K562 (cell line): ENCODE results near the gene PTPRM. TPM values are rescaled to one million over a fixed set of nuclear protein-coding genes. Genes with fewer than 3 reads are reported as not detected.

Source experiments
- E2F3 ChIP-seq: fragments of 250-450 bp; sonication (Bioruptor Pico); IDR thresholded peaks from 2 replicates; pipeline ENCODE4 v1.4.0; 2020; ENCODE audit warnings: mild to moderate bottlenecking
- FOXM1 ChIP-seq, 2 experiments: fragments of 450-650 bp in 1 of 2; sonication (generic) in 1 of 2; formaldehyde crosslinking in 1 of 2; IDR thresholded peaks; 2 replicates each; pipeline versions ENCODE4 v1.6.1 to v1.9.0; 2017 to 2022; ENCODE audit warnings: low read depth in 2 of 2, mild to moderate bottlenecking in 2 of 2, missing genetic modification reagents in 1 of 2, moderate library complexity in 1 of 2
- GTF2F1 ChIP-seq: IDR thresholded peaks from 2 replicates; pipeline ENCODE4 v1.6.1; 2011; ENCODE audit warnings: low read depth, low read length, improper control_type of control experiment
- NCOA1 ChIP-seq: fragments of 450-650 bp; IDR thresholded peaks from 2 replicates; pipeline ENCODE4 v1.6.1; 2016; ENCODE audit warnings: low read depth
- NUFIP1 ChIP-seq: fragments of 450-650 bp; IDR thresholded peaks from 2 replicates; pipeline ENCODE4 v1.6.1; 2018; ENCODE audit not compliant: partially characterized antibody
- PCBP1 ChIP-seq: fragments of 200-400 bp; formaldehyde crosslinking; IDR thresholded peaks from 2 replicates; pipeline ENCODE4 v1.6.1; 2018; ENCODE audit warnings: mild to moderate bottlenecking, low read depth, low read length; ENCODE audit not compliant: poor library complexity, severe bottlenecking
- PHTF2 ChIP-seq: fragments of 250-450 bp; sonication (Bioruptor Pico); IDR thresholded peaks from 2 replicates; pipeline ENCODE4 v1.5.0; 2021; ENCODE audit warnings: mild to moderate bottlenecking
- PURB ChIP-seq: sonication (generic); formaldehyde crosslinking; IDR thresholded peaks from 2 replicates; pipeline ENCODE4 v1.9.0; 2021; ENCODE audit warnings: low read depth, mild to moderate bottlenecking, missing genetic modification reagents
- RAD21 ChIP-seq, 2 experiments: fragments of 250-450 bp in 1 of 2; fragments of 450-650 bp in 1 of 2; sonication (Bioruptor Pico) in 1 of 2; formaldehyde crosslinking in 1 of 2; IDR thresholded peaks in 1 of 2; conservative IDR thresholded peaks in 1 of 2; 2 replicates each; pipeline versions ENCODE4 v1.4.0 to v1.8.0; 2020 to 2022; ENCODE audit warnings: mild to moderate bottlenecking in 2 of 2, moderate library complexity in 1 of 2
- RBM39 ChIP-seq: fragments of 200-400 bp; formaldehyde crosslinking; optimal IDR thresholded peaks from 2 replicates; pipeline ENCODE3; 2018; ENCODE audit warnings: low read depth, low read length
- RHOXF2B ChIP-seq: fragments of 250-450 bp; sonication (Bioruptor Pico); conservative IDR thresholded peaks from 2 replicates; pipeline ENCODE4 v1.5.1; 2021
- SRF ChIP-seq, 2 experiments: fragments of 250-450, 450-650 bp in 1 of 2; sonication (Bioruptor Pico) in 1 of 2; sonication (generic) in 1 of 2; formaldehyde crosslinking; IDR thresholded peaks; 2 replicates each; pipeline versions ENCODE4 v1.5.0 to v1.5.1; 2020 to 2022; ENCODE audit warnings: mild to moderate bottlenecking in 1 of 2, missing genetic modification reagents in 1 of 2
- ZEB2 ChIP-seq: fragments of 450-650 bp; IDR thresholded peaks from 2 replicates; pipeline ENCODE4 v1.6.1; 2016
- ZKSCAN3 ChIP-seq: fragments of 250-450 bp; sonication (Bioruptor Pico); IDR thresholded peaks from 2 replicates; pipeline ENCODE4 v1.4.0; 2020
- polyA plus RNA-seq, 8 experiments: library from polyadenylated mRNA; depleted of rRNA in 4 of 8; stranded (reverse) in 5 of 8; unstranded in 3 of 8; fragments of >200 nt; fragmentation: Nextera tagmentation in 2 of 8; fragmentation: Illumina TruSeq in 1 of 8; extraction: Ambion mirVana in 2 of 8; extraction: Trizol in 1 of 8; gene quantifications; 2 replicates each; pipeline versions ENCODE4 v1.2.1 to v1.2.3, GENCODE V29; 2011 to 2014; ENCODE audit warnings: inconsistent platforms in 1 of 8, missing spikeins in 1 of 8
- total RNA-seq, 7 experiments: library from RNA; depleted of rRNA in 6 of 7; stranded (reverse); fragments of >200 nt in 6 of 7; fragmentation: Illumina TruSeq in 2 of 7; extraction: Trizol in 2 of 7; gene quantifications; 2 replicates each; pipeline versions ENCODE4 v1.2.1 to v1.2.3, GENCODE V29; 2011 to 2021; ENCODE audit warnings: low replicate concordance in 1 of 7
- TF ChIP-seq, protein P1 (sequence below): sonication (generic); formaldehyde crosslinking; IDR thresholded peaks from 2 replicates; pipeline ENCODE4 v1.8.0; 2022; ENCODE audit warnings: missing genetic modification reagents, mild to moderate bottlenecking, borderline replicate concordance
- TF ChIP-seq, protein P2 (sequence below), 2 experiments: IDR thresholded peaks; 2 replicates each; pipeline ENCODE4 v1.6.1; 2011; ENCODE audit warnings: borderline replicate concordance in 1 of 2, control low read depth in 1 of 2, low read depth in 1 of 2, low read length in 1 of 2, mild to moderate bottlenecking in 1 of 2, mixed read lengths in 1 of 2, moderate library complexity in 1 of 2; ENCODE audit not compliant: insufficient read depth in 1 of 2, insufficient read length in 1 of 2, poor library complexity in 1 of 2, severe bottlenecking in 1 of 2; ENCODE audit errors: extremely low read depth in 1 of 2
- TF ChIP-seq, protein P3 (sequence below): sonication (generic); formaldehyde crosslinking; IDR thresholded peaks from 2 replicates; pipeline ENCODE4 v1.4.0; 2020; ENCODE audit warnings: mild to moderate bottlenecking, missing genetic modification reagents
- TF ChIP-seq, protein P4 (sequence below): fragments of 450-650 bp; IDR thresholded peaks from 2 replicates; pipeline ENCODE4 v1.6.1; 2014; ENCODE audit warnings: low read depth, mild to moderate bottlenecking, moderate library complexity, borderline replicate concordance

Gene PTPRM
- total and polyA plus RNA-seq, 9 of the 15 experiments (the other 6 are each of a cell fraction or from before 2014, with no cell fraction given) = 0.03 to 0.16 (median 0.08) TPM; not detected in 3

DNA sequence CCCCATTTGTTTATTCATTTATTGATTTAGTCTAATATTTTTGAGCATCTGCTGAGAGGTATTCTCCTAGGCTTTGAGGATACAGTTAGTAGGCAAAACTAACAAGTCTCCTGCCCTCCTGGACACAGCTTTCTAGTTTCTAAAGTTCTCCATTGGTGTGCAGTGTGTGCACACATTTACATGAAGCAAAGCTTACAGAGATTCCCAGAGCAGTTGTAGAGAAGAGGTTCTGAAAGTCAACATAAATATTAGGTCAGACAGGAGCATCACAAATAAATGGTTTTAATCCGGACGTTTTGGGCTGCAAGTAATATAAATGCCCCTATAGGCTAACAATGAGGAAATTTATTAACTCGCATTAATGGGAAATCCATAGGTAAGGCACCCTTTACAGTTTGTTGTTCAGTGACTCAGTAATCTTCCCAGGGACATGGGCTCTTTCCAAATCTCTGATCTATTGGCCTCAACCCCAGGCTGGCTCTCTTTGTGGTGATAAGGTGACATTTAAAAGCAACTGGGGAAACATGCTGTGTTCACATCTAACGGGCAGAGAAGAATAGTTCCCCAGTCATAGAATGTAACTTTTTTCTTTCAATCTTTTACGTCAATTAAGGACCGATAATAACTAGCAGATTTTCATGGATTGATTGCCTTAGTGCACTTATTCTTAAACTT, 407.2 kb downstream of the PTPRM start (continued):
- TF ChIP-seq, protein P1, sequence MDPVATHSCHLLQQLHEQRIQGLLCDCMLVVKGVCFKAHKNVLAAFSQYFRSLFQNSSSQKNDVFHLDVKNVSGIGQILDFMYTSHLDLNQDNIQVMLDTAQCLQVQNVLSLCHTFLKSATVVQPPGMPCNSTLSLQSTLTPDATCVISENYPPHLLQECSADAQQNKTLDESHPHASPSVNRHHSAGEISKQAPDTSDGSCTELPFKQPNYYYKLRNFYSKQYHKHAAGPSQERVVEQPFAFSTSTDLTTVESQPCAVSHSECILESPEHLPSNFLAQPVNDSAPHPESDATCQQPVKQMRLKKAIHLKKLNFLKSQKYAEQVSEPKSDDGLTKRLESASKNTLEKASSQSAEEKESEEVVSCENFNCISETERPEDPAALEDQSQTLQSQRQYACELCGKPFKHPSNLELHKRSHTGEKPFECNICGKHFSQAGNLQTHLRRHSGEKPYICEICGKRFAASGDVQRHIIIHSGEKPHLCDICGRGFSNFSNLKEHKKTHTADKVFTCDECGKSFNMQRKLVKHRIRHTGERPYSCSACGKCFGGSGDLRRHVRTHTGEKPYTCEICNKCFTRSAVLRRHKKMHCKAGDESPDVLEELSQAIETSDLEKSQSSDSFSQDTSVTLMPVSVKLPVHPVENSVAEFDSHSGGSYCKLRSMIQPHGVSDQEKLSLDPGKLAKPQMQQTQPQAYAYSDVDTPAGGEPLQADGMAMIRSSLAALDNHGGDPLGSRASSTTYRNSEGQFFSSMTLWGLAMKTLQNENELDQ (CRISPR knock-in tag) = no peak
- no peak for TF ChIP-seq GTF2F1
- no peak for TF ChIP-seq NUFIP1
- TF ChIP-seq ZKSCAN3 (CRISPR knock-in tag) = no peak
- TF ChIP-seq PCBP1 = no peak
- TF ChIP-seq, protein P2, sequence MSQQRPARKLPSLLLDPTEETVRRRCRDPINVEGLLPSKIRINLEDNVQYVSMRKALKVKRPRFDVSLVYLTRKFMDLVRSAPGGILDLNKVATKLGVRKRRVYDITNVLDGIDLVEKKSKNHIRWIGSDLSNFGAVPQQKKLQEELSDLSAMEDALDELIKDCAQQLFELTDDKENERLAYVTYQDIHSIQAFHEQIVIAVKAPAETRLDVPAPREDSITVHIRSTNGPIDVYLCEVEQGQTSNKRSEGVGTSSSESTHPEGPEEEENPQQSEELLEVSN (IDR thresholded peaks at IDR 0.05; ENCODE audit: borderline replicate concordance in 1 of 2, extremely low read depth in 1 of 2, insufficient read depth in 1 of 2, insufficient read length in 1 of 2, low read depth in 1 of 2, low read length in 1 of 2, poor library complexity in 1 of 2, severe bottlenecking in 1 of 2) = no peak
- no peak for TF ChIP-seq PURB (CRISPR knock-in tag)
- TF ChIP-seq RAD21 (CRISPR knock-in tag; conservative IDR thresholded peaks at IDR 0.05 in 1 of 2, IDR thresholded peaks at IDR 0.05 in 1 of 2) = no peak
- TF ChIP-seq, protein P3, sequence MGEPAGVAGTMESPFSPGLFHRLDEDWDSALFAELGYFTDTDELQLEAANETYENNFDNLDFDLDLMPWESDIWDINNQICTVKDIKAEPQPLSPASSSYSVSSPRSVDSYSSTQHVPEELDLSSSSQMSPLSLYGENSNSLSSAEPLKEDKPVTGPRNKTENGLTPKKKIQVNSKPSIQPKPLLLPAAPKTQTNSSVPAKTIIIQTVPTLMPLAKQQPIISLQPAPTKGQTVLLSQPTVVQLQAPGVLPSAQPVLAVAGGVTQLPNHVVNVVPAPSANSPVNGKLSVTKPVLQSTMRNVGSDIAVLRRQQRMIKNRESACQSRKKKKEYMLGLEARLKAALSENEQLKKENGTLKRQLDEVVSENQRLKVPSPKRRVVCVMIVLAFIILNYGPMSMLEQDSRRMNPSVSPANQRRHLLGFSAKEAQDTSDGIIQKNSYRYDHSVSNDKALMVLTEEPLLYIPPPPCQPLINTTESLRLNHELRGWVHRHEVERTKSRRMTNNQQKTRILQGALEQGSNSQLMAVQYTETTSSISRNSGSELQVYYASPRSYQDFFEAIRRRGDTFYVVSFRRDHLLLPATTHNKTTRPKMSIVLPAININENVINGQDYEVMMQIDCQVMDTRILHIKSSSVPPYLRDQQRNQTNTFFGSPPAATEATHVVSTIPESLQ (CRISPR knock-in tag) = no peak
- no peak for TF ChIP-seq RBM39
- no peak for TF ChIP-seq RHOXF2B (CRISPR knock-in tag)
- no peak for TF ChIP-seq ZEB2
- TF ChIP-seq, protein P4, sequence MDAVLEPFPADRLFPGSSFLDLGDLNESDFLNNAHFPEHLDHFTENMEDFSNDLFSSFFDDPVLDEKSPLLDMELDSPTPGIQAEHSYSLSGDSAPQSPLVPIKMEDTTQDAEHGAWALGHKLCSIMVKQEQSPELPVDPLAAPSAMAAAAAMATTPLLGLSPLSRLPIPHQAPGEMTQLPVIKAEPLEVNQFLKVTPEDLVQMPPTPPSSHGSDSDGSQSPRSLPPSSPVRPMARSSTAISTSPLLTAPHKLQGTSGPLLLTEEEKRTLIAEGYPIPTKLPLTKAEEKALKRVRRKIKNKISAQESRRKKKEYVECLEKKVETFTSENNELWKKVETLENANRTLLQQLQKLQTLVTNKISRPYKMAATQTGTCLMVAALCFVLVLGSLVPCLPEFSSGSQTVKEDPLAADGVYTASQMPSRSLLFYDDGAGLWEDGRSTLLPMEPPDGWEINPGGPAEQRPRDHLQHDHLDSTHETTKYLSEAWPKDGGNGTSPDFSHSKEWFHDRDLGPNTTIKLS = no peak
- TF ChIP-seq SRF (CRISPR knock-in tag; IDR thresholded peaks at IDR 0.05) = no peak
- TF ChIP-seq PHTF2 = no peak
- TF ChIP-seq FOXM1 (IDR thresholded peaks at IDR 0.05; ENCODE audit: low read depth) = no peak
- TF ChIP-seq FOXM1 (CRISPR knock-in tag; IDR thresholded peaks at IDR 0.05; ENCODE audit: low read depth) = no peak
- TF ChIP-seq E2F3 (CRISPR knock-in tag) = no peak
- TF ChIP-seq NCOA1 = no peak
